Measurements from ENCODE around the gene STRN4.

STRN4 gene

GRCh38 chr19:46685189-46685588 lies 61.1 kb downstream of the STRN4 start:
- no peak for DNase-seq (ENCODE audit: low read depth)
- H3K4me3 ChIP-seq (ENCODE audit: low read length), result no peak overlapping the region
- TF ChIP-seq CTCF (IDR thresholded peaks at IDR 0.05; ENCODE audit: insufficient read depth, low read depth, low read length, missing control alignments), result no peak

GRCh38 chr19:46678110-46678732 lies 68.0 kb downstream of the STRN4 start:
- no peak for TF ChIP-seq CTCF (IDR thresholded peaks at IDR 0.05; ENCODE audit: insufficient read depth, low read depth, low read length, missing control alignments)
- no peak overlapping the region for H3K4me3 ChIP-seq (ENCODE audit: low read length)
- DNase-seq (ENCODE audit: low read depth), result peak; percentile 53

- no peak for TF ChIP-seq CTCF (IDR thresholded peaks at IDR 0.05; ENCODE audit: insufficient read depth, low read depth, low read length, missing control alignments)
- H3K4me3 ChIP-seq (ENCODE audit: low read length), result no peak overlapping the region
- peak; percentile 50 for DNase-seq (ENCODE audit: low read depth)
Observed at GRCh38 chr19:46674416-46675178, 71.7 kb downstream of the STRN4 start.

- TF ChIP-seq CTCF (IDR thresholded peaks at IDR 0.05; ENCODE audit: insufficient read depth, low read depth, low read length, missing control alignments), result no peak
- DNase-seq (ENCODE audit: low read depth), result peak; percentile 28
- no peak overlapping the region for H3K4me3 ChIP-seq (ENCODE audit: low read length)
Observed at GRCh38 chr19:46670813-46671212, 75.4 kb downstream of the STRN4 start.

All from epithelial cell of esophagus (primary cell).